Mesothelial cell of epicardium (in vitro differentiated cells): ENCODE data around the gene CCDC87. TPM values are rescaled to one million over a fixed set of nuclear protein-coding genes. Genes with fewer than 3 reads are reported as not detected.

Experiments used
- DNase-seq, 2 experiments: peaks; one replicate each; pipeline ENCODE4 v3.0.0; 2021; ENCODE audit warnings: low spot score in 2 of 2; ENCODE audit not compliant: unreplicated experiment in 2 of 2
- H3K27ac Mint-ChIP-seq: 2 replicates; pipeline ENCODE4 v1.8.0; 2021; ENCODE audit warnings: mixed read lengths
- H3K27me3 Mint-ChIP-seq: 2 replicates; pipeline ENCODE4 v1.8.0; 2021; ENCODE audit warnings: low read depth, mixed read lengths
- H3K36me3 Mint-ChIP-seq: 2 replicates; pipeline ENCODE4 v1.8.0; 2021; ENCODE audit warnings: mixed read lengths
- H3K4me1 Mint-ChIP-seq: 2 replicates; pipeline ENCODE4 v1.8.0; 2021; ENCODE audit warnings: mixed read lengths
- H3K4me3 Mint-ChIP-seq: 2 replicates; pipeline ENCODE4 v1.8.0; 2021; ENCODE audit warnings: mild to moderate bottlenecking, moderate library complexity, mixed read lengths
- H3K9me3 Mint-ChIP-seq: 2 replicates; pipeline ENCODE4 v1.8.0; 2021; ENCODE audit warnings: mixed read lengths
- total RNA-seq: library from RNA; stranded (reverse); gene quantifications from 3 replicates; pipeline ENCODE4 v1.2.1, GENCODE V29; 2021
- TF ChIP-seq, protein P1 (sequence below): fragments of 200-600 bp; sonication (generic); IDR thresholded peaks from one replicate; pipeline ENCODE4 v1.5.0; 2021; ENCODE audit warnings: antibody characterized with exemption; ENCODE audit not compliant: unreplicated experiment

Gene CCDC87
- total RNA-seq, 1 donor from 2014 or later, result 0.25 TPM

DNA sequence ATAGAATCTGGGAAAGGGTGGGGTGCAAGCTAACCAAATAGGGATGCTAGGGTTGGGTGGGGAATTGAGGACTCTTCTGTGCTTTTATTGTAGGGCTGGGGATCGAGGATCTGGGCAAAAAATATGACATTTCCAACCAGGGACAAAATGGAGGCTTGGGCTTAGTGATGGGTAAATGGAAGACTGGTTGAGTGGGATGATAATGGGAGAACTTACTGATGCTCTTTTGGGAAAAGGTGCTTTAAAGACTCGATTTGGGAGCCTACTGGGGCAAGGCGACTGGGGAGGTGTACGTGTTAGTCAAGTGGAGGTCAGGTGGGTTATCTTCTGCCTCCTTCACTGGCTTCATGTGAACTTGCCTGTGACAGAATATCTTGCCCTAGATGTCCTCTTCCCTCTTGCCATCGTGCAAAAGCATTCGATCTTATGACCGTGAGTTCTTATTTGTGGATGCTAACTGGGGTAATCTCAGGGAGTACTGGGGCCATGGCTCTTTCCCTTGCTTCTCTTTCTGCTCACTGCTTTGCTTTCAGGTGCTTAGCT lies 35.3 kb upstream of the CCDC87 start:
- H3K4me1 Mint-ChIP-seq, result no peaks in the 10 kb centered on the region
- no peak overlapping the region for H3K27ac Mint-ChIP-seq
- TF ChIP-seq, protein P1, sequence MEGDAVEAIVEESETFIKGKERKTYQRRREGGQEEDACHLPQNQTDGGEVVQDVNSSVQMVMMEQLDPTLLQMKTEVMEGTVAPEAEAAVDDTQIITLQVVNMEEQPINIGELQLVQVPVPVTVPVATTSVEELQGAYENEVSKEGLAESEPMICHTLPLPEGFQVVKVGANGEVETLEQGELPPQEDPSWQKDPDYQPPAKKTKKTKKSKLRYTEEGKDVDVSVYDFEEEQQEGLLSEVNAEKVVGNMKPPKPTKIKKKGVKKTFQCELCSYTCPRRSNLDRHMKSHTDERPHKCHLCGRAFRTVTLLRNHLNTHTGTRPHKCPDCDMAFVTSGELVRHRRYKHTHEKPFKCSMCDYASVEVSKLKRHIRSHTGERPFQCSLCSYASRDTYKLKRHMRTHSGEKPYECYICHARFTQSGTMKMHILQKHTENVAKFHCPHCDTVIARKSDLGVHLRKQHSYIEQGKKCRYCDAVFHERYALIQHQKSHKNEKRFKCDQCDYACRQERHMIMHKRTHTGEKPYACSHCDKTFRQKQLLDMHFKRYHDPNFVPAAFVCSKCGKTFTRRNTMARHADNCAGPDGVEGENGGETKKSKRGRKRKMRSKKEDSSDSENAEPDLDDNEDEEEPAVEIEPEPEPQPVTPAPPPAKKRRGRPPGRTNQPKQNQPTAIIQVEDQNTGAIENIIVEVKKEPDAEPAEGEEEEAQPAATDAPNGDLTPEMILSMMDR, result no peak
- H3K36me3 Mint-ChIP-seq, result peaks cover 39% of the 10 kb centered on the region
- no peak overlapping the region for H3K4me3 Mint-ChIP-seq
- H3K27me3 Mint-ChIP-seq, result no peaks in the 10 kb centered on the region
- no peak for DNase-seq
- H3K9me3 Mint-ChIP-seq, result no peaks in the 10 kb centered on the region

DNA sequence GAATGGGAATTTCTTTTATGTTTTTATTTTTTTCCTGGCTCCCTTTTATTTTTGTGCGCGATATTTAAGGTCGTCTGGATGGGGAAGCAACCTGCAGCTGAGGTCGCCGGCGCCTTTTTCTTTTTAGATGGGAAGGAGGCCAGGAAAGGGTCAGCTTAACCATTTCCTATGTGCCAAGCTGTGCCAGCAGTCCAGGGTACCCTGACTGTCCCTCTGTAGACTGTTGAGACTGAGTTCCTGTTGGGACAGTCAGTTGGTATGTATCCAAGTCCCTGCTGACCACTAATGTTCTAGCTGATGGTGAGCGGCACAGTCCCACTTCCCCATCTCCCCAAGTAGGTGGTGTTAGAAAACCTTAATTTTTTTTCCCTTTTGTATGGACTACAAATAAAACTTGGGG lies 34.1 kb upstream of the CCDC87 start:
- H3K27ac Mint-ChIP-seq, result no peak overlapping the region
- no peak overlapping the region for H3K4me3 Mint-ChIP-seq
- no peak for DNase-seq
- TF ChIP-seq, protein P1, result no peak
- H3K9me3 Mint-ChIP-seq, result no peaks in the 10 kb centered on the region
- H3K27me3 Mint-ChIP-seq, result no peaks in the 10 kb centered on the region
- H3K4me1 Mint-ChIP-seq, result no peaks in the 10 kb centered on the region
- peaks cover 35% of the 10 kb centered on the region for H3K36me3 Mint-ChIP-seq

DNA sequence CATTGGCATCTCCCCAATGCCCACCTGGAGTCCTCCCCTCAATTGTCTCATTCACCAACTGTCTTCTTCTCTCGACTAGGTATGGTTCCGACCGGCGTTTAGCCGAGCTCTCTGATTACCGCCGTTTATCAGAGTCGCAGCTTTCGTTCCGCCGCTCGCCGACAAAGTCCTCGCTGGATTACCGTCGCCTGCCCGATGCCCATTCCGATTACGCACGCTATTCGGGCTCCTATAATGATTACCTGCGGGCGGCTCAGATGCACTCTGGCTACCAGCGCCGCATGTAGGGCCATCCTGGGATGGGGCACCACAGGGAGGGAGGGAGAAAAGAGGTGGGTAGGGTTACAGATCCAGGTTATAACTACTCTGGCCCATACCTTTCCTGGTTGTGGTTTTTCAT lies 33.5 kb upstream of the CCDC87 start:
- Mint-ChIP-seq H3K27ac (no peak overlapping the region), H3K4me1 (peaks cover 3% of the 10 kb centered on the region), H3K4me3 (no peak overlapping the region), H3K27me3 (no peaks in the 10 kb centered on the region), H3K36me3 (peaks cover 33% of the 10 kb centered on the region), H3K9me3 (no peaks in the 10 kb centered on the region)
- TF ChIP-seq, protein P1, result no peak
- no peak for DNase-seq

DNA sequence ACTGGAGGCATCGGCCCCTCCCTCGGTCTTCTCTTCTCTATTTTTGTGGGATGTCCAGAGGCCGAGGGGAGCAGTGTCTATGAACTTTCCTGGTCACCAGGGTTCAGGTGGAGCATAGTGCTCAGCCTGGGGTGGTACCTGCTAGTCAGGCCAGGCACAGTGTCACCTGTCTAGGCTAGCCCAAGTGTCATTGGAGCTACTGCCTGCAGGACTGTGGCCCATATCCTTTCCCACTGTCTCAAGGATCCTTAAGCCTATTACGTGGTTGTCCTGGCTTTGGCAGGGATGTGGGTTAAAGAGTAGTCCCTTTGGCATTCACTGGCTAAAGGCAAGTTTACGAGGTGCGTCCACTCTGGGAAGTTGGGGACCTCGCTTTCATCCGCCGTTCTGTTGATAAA lies 32.9 kb upstream of the CCDC87 start:
- no peak for DNase-seq
- peaks cover 33% of the 10 kb centered on the region for H3K36me3 Mint-ChIP-seq
- H3K4me3 Mint-ChIP-seq, result no peak overlapping the region
- no peak overlapping the region for H3K27ac Mint-ChIP-seq
- H3K9me3 Mint-ChIP-seq, result no peaks in the 10 kb centered on the region
- peaks cover 5% of the 10 kb centered on the region for H3K4me1 Mint-ChIP-seq
- no peaks in the 10 kb centered on the region for H3K27me3 Mint-ChIP-seq
- TF ChIP-seq, protein P1, result no peak

DNA sequence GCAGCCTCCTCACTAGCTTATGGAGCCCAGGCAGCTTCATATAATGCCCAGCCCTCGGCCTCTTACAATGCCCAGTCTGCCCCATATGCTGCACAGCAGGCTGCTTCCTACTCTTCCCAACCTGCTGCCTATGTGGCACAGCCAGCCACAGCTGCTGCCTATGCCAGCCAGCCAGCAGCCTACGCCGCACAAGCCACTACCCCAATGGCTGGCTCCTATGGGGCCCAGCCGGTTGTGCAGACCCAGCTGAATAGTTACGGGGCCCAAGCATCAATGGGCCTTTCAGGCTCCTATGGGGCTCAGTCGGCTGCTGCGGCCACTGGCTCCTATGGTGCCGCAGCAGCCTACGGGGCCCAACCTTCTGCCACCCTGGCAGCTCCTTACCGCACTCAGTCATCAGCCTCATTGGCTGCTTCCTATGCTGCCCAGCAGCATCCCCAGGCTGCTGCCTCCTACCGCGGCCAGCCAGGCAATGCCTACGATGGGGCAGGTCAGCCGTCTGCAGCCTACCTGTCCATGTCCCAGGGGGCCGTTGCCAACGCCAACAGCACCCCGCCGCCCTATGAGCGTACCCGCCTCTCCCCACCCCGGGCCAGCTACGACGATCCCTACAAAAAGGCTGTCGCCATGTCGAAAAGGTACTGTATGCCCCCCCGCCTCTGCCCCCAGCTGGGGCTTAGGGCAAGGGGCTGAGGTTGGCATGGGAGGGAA lies 32.3 kb upstream of the CCDC87 start:
- no peaks in the 10 kb centered on the region for H3K9me3 Mint-ChIP-seq
- H3K4me1 Mint-ChIP-seq, result peaks cover 5% of the 10 kb centered on the region
- TF ChIP-seq, protein P1, result no peak
- H3K4me3 Mint-ChIP-seq, result no peak overlapping the region
- DNase-seq, result no peak
- peaks cover 32% of the 10 kb centered on the region for H3K36me3 Mint-ChIP-seq
- no peak overlapping the region for H3K27ac Mint-ChIP-seq
- no peaks in the 10 kb centered on the region for H3K27me3 Mint-ChIP-seq

DNA sequence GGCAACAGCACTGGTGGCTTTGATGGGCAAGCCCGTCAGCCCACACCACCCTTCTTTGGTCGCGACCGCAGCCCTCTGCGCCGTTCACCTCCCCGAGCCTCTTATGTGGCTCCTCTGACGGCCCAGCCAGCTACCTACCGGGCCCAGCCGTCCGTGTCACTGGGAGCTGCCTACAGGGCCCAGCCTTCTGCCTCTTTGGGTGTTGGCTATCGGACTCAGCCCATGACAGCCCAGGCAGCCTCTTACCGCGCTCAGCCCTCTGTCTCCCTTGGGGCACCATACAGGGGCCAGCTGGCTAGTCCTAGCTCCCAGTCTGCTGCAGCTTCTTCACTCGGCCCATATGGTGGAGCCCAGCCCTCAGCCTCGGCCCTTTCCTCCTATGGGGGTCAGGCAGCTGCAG lies 31.6 kb upstream of the CCDC87 start:
- H3K4me1 Mint-ChIP-seq, result peaks cover 10% of the 10 kb centered on the region

More for the DNA sequence above, 31.6 kb upstream of the CCDC87 start:
- Mint-ChIP-seq H3K27ac (no peak overlapping the region), H3K4me3 (no peak overlapping the region), H3K9me3 (no peaks in the 10 kb centered on the region), H3K27me3 (no peaks in the 10 kb centered on the region), H3K36me3 (peaks cover 26% of the 10 kb centered on the region)
- TF ChIP-seq, protein P1, result no peak
- DNase-seq, result no peak
